AG09319 (cell line): ENCODE measurements around the gene PRELID2.
"Not testable (repeated sequence)": the region's sequence is repeated elsewhere in the genome, so short reads cannot be mapped to it uniquely, and the experiment has no call there.

Source experiments
- DNase-seq: peaks from one replicate; pipeline ENCODE4 v3.0.0-alpha.2; 2010; ENCODE audit warnings: low read depth; ENCODE audit errors: extremely low read depth
- CTCF ChIP-seq: IDR thresholded peaks from 2 replicates; pipeline ENCODE4 v1.5.1; 2011; ENCODE audit warnings: low read depth, mild to moderate bottlenecking, inconsistent platforms, low read length, moderate library complexity

PRELID2 gene

GRCh38 chr5:145834917-145835847 lies at the start of gene PRELID2:
PRELID2 (minus strand) TSS chr5:145835342; CDS start chr5:145835251, 91 bp downstream.
- peak; percentile 66 for DNase-seq

GRCh38 chr5:145874765-145875164 lies 39.6 kb upstream of the PRELID2 start:
- no peak for DNase-seq
- TF ChIP-seq CTCF: no peak

More at GRCh38 chr5:145834917-145835847, at the start of gene PRELID2:
- no peak for TF ChIP-seq CTCF

- no peak for TF ChIP-seq CTCF
- no peak for DNase-seq
These were observed 37.8 kb upstream of the PRELID2 start, which contains the start of gene GRXCR2 for GRCh38 chr5:145872914-145873313. GRXCR2 (minus strand) TSS chr5:145873014; CDS start chr5:145872968, 46 bp downstream.

GRCh38 chr5:145872486-145872885 lies 37.3 kb upstream of the PRELID2 start:
- no peak for TF ChIP-seq CTCF
- DNase-seq: no peak

- TF ChIP-seq CTCF: no peak
- no peak for DNase-seq
These were observed 34.6 kb upstream of the PRELID2 start for GRCh38 chr5:145869753-145870152.

GRCh38 chr5:145867806-145868205 lies 32.7 kb upstream of the PRELID2 start:
- DNase-seq: no peak
- no peak for TF ChIP-seq CTCF

GRCh38 chr5:145864432-145864831 lies 29.3 kb upstream of the PRELID2 start:
- not testable (repeated sequence) for DNase-seq

- DNase-seq: no peak
- TF ChIP-seq CTCF: no peak
These were observed 27.9 kb upstream of the PRELID2 start for GRCh38 chr5:145863003-145863402.
